ENCODE measurements around the gene SDK2.

Gene SDK2

GRCh38 chr17:73632513-73632912 is 11.7 kb downstream of the SDK2 start:
- DNase-seq, result no peak

GRCh38 chr17:73630965-73631595 is 13.2 kb downstream of the SDK2 start:
- no peak for DNase-seq

- DNase-seq, result no peak
These were observed 13.7 kb downstream of the SDK2 start for GRCh38 chr17:73630531-73630930.

GRCh38 chr17:73628642-73629552 is 15.3 kb downstream of the SDK2 start:
- DNase-seq, result no peak

- no peak for DNase-seq
These were observed 18.1 kb downstream of the SDK2 start for GRCh38 chr17:73625991-73626673.

- no peak for DNase-seq
These were observed 19.2 kb downstream of the SDK2 start for GRCh38 chr17:73625006-73625405.

GRCh38 chr17:73624496-73624988 is 19.7 kb downstream of the SDK2 start:
- no peak for DNase-seq

- DNase-seq, result no peak
These were observed 20.4 kb downstream of the SDK2 start for GRCh38 chr17:73623818-73624217.

DNA sequence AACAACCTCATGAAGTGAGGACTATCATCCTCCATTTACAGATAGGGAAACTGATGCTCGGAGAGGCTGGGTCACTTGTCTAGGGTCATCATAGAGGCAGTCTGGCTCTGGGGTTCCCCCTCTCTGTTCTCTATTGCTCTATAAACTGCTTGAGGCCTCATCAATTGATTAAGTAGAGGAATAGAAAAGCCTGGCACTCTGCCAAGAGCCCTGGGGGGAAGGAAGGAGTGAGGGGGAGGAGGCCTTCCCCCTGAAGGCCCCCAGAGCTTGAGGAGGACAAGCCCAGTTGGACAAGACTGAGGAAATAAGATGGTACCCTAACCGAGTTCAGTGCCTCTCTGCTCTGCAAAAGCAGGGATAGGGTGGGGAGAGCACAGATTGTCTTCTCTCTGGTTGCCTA is 21.0 kb downstream of the SDK2 start:
- DNase-seq, result no peak

GRCh38 chr17:73622381-73622780 is 21.9 kb downstream of the SDK2 start:
- DNase-seq, result no peak

GRCh38 chr17:73621685-73622084 is 22.6 kb downstream of the SDK2 start:
- no peak for DNase-seq

DNA sequence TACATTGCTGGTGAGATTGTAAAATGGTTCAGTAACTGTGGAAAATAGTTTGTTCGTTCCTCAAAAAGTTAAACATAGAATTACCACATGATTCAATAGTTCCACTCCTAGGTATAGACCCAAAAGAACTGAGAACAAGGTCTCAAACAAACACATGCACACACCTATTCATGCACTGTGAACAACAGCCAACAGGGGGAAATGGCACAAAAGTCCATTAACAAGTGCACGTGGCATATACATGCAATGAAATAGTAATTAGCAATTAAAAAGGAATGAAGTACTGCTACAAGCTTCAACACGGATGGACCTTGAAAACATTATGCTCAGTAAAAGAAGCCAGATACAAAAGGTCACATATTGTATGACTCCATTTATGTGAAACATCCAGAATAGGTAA is 23.8 kb downstream of the SDK2 start:
- no peak for DNase-seq

GRCh38 chr17:73617501-73617900 is 26.7 kb downstream of the SDK2 start:
- DNase-seq, result no peak

GRCh38 chr17:73616873-73617404 is 27.3 kb downstream of the SDK2 start:
- DNase-seq, result no peak

DNA sequence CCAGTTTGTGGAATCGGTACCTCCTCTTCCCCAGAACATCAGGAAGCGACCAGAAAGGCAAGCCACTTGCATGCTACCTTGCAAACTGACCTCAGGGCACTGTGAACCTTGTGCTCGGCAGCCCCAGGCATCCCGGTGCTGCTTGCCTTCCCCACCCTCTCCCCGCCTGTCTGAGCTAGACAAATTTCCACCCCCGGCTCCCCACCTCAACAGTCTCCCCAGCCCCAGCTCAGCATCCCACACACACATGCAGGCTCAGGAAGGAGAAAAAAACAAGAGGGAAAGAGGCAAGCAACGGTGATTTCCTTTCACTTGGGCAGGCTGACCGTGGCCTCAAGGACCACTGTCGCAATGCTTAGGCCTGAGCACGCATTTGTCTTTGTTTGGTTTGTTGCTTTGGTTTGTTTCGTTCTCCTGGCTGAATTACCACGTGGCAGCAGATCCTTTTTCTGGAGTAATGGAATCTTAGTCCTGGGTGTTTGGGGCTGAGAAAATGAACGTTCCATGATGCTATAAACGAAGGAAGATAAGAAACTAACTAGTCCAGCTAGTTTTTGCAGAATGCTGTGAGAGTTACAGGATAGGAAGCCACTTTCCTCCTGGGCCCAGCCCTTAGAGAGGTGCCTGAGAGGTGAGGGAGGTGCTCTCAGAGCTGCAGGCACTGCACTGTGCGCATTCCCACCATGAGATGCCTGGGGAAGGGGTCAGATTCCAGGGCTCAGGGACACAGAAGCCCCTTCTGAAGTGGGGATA is 27.9 kb downstream of the SDK2 start:
- no peak for DNase-seq

GRCh38 chr17:73614256-73614655 is 30.0 kb downstream of the SDK2 start:
- DNase-seq, result no peak

DNA sequence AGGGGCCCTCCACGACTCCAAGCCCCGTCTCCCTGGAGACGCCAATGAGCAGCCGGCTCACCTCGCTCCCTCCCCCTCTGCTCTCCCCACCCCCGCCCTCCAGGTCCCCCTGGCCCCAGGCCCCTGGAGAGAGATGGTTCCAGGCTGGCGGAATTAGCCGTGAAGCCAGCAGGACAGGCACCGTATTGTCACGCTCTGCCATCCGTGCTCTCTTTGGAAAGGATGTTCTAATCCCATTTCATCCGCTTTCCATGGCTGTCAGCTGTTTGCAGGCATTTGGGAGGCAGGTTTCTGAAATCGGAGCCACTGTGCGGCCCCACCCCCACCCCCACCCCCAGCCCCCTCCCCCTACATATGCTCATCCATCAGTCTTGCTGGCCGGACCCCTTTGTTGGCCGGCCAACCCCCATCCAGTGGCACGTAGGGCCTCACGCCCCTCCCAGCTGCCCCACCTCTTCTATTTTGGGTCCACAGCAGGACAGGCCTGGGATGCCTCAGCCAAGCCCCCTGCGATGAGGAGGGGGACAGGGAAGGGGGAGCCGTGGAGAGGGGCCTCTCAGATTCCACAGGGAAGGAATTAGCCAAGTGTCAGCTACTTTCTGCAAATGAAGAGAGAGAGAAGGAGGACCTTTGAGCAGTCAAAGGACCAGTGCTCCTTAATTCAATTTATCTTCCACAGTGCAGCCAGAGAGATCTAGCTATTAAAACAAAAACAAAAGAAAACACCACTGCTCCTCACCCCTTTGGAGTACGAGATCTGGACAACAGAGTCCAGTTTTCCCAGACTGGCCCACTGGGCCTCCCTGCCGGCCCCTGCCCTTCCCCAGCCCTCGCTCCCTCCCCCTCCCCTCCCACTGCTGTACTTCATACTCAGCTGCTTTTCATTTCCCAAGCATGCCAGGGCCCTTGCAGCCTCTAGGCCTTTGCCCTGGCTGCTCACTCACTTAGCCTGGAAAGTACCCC is 30.7 kb downstream of the SDK2 start:
- DNase-seq, result no peak

- DNase-seq, result no peak
These were observed 32.2 kb downstream of the SDK2 start for GRCh38 chr17:73612031-73612472.

DNA sequence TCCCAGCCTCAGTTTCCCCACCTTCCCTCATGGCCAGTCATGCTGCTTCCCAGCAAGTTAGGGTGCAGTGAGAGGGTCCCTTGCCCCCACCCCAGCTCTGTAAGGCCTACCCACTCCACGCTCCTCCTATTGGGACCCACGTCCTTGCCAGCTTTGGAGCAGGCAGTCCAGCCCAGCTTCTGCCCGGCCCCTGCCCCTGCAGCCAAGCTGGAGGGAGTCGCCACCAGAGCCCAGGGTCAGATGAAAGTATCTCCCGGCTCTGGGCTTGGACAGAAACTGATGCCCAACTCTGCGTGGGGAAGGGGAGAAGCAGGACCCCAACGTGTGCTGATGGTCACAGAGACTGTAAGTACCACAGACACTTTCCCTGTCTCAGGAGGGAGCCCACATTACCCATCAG is 32.6 kb downstream of the SDK2 start:
- no peak for DNase-seq

DNA sequence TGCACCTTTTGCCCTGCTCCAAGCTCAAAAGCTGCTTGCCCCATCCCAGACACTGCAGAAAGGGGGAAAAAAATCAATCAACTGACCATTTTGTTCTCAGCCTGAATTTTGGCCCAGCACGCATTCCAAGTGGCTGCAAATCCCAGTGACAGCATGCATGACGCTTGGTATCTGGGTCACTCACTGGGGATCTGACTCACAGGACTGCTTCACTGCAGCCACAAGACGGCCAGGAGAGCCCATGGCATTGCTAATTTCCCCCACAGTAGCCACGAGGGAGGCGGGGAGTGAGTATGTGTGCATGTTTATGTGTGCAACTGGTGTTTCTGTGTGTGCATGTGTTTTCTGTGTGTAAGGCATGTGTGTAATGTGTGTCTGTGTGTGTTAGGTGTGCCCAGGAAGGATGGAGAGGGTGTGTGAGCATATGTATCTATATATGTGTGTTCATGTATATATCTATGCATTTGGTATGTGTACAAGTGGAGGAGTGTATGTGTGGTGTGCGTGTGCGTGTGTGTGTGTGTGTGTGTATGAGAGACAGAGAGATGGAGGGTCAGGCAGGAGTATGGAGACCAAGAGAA is 33.8 kb downstream of the SDK2 start:
- no peak for DNase-seq

DNA sequence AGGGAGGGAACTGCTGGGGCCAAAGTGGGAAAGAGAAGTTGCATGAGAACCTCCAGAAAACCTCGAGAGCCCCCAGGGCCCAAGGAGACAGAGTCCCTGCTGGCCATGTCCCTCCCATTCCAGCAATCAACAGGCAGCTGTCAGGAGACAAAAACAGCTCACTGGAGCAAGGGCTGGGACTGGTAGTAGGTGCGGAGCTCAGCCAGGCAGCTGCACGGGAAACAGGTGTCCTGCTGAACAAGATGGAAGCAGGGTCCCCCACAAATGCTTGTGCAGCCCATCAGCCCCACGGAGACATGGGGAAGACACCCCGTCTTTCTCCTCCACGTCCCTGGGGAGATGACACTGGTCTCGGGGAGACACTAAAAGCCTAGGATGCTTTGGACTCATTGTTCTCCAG is 34.5 kb downstream of the SDK2 start:
- DNase-seq, result no peak

All from NCI-H510A treated with DMSO at 0.1 percent for 48 hours (cell line).